Tongue (tissue), 2 donors: ENCODE data around the gene CKB. TPM values are rescaled to one million over a fixed set of nuclear protein-coding genes. Genes with fewer than 3 reads are reported as not detected.

ENCODE experiments used
- DNase-seq: peaks from one replicate; pipeline ENCODE4 v3.0.0-alpha.2; 2015
- total RNA-seq: library from RNA; depleted of rRNA; stranded (reverse); fragments of >200 nt; gene quantifications from one replicate; pipeline ENCODE4 v1.2.3, GENCODE V29; 2014

CKB gene
- 105 TPM for total RNA-seq

DNA sequence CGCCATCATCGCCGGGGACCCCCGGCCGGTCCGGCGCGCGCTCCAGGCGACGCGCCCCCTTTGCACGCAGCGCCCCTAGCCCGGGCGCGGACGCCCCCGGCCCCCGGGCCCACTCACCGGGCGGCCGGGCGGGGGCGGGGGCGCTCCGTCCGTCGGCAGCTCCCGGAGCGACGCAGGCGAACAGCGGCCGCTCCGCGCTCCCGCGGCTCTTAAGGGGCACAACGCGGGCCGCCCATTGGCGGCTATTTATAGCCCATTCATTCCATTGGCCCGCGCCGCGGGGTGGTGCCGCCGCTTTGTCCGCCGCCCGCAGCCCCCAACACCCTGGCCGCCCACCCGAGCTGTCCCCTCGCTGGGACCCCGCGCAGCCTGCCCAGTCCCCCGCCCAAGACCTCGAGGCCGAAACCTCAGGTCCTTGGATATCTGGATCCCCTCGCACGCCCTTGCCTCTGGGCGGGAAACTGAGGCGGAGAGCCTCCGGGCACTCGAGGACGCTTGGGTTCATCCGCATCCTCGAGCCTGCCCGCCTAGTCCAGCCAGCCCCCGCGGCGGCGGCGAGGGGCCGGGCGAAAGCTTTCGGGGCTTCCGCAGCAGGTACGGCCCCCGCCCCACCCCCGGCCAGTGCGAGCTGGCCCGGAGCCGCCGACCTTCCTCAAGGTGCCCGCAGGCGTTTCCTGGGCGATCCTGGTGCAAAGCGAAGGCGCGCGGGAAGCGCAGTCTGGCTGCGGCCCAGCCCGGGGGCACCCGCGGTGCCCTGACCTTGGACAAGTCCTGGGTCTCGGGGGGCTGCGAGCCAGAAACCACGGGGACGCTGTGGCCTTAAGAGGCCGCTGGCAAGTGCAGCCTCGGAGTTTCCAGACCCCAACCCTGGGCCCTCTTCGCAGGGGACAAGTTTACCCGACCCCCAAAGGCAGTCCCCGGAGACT lies at the start of gene CKB:
Gene CKB, minus strand, starts transcription at position 182 of the 926 bp plus-strand sequence. CDS start 337 bp downstream, outside the sequence.
- DNase-seq = peak; percentile 87

DNA sequence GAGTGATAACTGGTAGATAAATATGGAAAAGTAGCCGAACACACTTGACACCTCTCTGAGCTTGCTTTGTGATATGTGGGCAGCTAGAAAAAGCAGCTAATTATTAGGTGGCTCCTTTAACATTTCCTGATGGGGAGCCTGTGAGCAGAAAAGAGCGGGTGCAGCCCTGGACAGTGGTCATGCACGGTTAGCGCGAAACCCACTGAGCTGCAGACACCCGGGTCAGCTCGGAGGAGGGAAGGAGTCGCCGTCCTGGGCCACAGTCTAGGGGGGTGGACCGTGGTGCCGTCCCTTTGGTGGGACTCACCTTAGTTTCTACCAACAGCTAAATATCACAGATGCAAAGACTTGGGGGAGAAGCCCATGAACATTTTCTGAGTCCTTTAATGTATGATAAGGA lies 46.8 kb upstream of the CKB start:
- no peak for DNase-seq

DNA sequence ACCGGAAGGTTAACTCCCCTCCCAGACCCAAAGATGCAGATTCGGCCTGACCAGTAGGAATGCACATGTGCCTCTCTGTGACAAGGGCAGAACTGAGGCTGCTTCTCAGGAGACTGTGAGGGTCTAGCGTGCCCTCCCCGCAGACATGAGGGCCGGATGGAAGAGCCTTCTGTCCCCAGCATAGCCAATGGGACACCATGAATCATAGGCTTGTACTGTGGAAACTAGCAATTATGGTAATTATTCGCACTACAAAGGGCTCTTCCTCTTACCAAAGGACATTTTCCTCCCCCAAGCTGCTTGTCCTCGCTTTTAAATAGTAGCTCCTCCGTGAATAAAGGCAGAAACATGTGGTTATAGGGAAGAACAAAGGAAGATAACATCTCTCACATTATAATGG lies 46.3 kb upstream of the CKB start:
- DNase-seq = no peak

- DNase-seq = no peak
These were observed 41.3 kb upstream of the CKB start for GRCh38 chr14:103563844-103564505.

GRCh38 chr14:103563226-103563620 lies 40.6 kb upstream of the CKB start:
- no peak for DNase-seq

DNA sequence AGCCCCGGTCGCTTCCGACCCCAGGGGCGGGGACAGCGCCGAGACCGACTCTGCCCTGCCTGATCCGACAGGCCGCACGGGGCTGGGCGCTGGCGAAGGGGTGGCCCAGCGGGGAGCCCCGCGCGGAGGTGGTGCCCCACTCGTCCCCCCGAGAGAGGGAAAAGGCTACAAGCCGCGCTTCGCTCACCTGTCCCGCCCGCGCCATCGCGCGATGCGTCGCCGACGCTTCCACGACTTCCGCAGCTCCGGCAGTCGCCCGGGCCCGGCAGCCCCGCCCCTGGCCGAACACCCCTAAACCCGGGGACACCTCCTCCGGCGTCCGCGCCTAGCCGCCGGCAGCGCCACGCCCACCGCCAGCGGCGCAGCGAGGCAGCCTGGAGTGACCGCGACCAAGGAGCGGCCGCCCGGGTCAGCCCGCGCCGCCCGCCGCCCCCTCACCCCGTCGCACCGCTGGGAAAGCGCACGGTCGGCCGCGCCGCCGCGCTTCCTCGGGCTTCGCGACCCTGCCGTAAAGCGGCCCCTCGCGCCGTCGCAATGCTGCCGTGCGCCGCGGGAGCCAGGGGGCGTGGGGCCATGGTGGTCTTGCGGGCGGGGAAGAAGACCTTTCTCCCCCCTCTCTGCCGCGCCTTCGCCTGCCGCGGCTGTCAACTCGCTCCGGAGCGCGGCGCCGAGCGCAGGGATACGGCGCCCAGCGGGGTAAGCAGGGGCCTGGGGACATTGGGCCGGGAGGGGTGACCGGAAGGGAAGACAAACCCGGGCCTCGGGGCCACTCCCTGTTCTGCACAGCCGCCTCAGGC lies 40.0 kb upstream of the CKB start, which contains the start of the genes BAG5 and COA8:
Gene BAG5, minus strand, starts transcription at position 229 of the 797 bp plus-strand sequence. CDS start 1,493 bp downstream, outside the sequence.
Gene COA8, plus strand, starts transcription at position 532 of the 797 bp plus-strand sequence. Its CDS starts 42 bp downstream, at position 574.
- peak; percentile 90 for DNase-seq

DNA sequence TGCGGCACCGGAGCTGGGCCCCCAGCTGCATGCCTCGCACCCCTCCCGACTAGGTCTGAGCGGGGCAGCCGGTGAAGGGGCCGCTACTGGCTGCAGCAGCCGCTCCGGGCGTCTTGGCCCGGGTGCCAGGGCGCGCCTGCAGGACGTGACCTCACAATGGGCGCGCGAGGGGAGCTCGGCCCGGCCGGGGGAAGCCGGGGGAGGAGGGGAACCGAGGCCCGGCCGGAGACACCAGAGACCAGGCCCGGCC lies 39.5 kb upstream of the CKB start:
- DNase-seq = peak; percentile 56

- peak; percentile 60 for DNase-seq
These were observed 39.0 kb upstream of the CKB start for GRCh38 chr14:103561381-103562178.

DNA sequence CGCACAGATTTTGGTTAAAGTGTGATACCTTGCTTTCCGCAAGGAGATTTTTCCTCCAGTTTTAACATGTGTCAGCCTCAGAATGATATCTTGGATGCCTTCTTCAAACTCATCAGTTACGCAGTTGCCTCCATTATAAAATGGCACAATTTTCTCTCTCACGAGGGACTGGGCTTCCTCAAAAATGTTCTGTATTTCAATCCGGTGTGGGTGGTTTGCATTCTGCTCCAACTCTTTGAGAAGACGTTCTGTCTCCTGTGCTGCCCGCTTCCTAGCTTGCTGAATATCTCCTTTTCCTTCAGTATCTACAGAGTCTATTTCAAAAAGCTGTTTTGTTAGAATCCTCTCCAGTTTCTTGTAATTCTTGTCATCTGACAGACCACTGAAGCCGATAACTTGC lies 38.1 kb upstream of the CKB start:
- no peak for DNase-seq

- DNase-seq = no peak
These were observed 37.1 kb upstream of the CKB start for GRCh38 chr14:103559766-103560165.

DNA sequence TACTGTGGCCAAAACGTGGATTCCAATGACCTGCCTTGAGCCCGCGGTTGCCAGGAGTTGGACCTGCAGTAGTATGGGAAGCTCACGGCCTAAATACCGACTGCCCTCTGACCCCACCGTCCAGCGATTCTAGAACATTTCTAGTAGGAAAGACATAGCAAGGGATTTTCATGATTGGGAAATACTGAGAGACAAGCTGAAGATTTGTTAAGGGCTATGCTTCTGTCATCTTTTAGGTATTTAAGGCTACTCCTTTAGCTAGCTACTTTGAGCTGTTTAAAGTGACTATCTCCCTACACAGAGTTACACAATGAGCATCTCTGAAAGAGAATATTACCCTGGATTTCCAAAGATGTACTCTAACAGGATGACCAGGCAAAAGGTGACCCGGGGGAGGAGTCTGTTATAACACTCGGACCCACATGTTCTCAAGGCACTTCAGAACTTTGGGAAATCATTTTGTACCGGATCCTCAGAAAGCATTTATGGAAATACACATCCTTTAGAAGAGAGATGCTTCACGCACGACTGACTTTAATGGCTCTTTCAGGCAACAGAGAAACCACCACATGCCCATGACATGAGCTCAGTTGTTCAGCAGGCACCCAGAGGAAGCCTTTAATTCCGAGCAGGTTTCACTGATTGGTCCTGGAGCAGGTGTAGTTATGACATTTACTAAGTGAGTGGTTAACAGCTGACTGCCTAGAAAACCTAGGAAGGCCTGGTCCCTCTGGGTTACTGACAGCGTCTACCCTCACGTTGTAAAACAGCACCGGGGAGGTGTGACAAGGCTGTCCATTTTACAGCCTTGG lies 35.6 kb upstream of the CKB start:
- no peak for DNase-seq

GRCh38 chr14:103556946-103557758 lies 34.5 kb upstream of the CKB start:
- DNase-seq = no peak

DNA sequence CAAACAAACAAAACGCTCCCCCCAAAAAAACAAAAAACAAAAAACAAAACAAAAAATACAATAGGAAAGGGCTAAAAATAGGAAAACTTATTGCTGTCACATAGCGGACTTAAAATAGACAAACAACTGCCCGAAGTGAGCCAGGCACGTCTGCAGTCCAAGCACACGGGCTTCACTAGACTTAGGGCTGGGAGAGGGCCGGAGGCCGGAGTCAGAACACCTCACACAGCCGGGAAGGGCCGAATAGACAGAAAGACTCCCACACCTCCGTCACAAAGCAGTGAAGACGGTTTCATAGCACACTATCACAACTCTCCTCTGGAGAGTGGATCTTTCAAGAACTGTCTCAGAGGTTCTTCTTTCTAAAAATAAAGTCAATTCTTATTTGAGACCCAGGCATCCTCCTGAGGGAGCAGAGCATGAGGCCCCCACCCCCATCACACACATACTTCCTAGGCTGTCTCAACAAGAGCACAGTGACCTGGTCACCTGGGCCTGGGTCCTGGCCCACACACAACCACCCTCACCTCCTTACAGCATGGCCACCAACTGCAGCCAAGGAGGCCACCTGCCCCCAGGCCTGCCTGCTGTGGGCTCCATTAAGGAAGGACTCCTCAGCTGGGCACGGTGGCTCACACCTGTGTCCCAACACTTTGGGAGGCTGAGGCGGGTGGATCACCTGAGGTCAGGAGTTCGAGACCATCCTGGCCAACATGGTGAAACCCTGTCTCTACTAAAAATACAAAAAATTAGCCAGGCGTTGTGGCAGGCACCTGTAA lies 33.1 kb upstream of the CKB start:
- no peak for DNase-seq

- no peak for DNase-seq
These were observed 30.2 kb upstream of the CKB start for GRCh38 chr14:103552846-103553210.

GRCh38 chr14:103552011-103552845 lies 29.6 kb upstream of the CKB start:
- no peak for DNase-seq

DNA sequence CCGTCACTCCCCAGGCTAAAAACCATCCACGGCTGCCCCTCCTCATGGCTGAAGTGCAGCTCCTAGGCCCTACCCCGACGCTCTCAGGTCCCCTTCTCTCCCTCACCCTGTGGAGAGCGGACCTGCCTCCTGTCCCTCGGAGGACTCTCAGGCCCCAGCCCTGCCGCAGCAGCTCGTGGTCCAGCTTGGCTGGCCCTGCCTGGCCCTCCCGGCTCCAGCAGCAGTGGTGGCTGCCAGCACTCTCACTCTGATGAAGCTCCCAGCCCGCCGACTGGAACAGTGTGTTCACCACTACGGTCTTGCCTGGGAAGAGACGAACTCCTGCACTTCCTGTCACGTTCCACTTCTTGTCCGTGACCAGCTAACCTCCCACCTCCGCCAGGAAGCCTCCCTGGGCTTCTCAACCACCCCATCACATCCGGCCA lies 28.7 kb upstream of the CKB start:
- DNase-seq = no peak

DNA sequence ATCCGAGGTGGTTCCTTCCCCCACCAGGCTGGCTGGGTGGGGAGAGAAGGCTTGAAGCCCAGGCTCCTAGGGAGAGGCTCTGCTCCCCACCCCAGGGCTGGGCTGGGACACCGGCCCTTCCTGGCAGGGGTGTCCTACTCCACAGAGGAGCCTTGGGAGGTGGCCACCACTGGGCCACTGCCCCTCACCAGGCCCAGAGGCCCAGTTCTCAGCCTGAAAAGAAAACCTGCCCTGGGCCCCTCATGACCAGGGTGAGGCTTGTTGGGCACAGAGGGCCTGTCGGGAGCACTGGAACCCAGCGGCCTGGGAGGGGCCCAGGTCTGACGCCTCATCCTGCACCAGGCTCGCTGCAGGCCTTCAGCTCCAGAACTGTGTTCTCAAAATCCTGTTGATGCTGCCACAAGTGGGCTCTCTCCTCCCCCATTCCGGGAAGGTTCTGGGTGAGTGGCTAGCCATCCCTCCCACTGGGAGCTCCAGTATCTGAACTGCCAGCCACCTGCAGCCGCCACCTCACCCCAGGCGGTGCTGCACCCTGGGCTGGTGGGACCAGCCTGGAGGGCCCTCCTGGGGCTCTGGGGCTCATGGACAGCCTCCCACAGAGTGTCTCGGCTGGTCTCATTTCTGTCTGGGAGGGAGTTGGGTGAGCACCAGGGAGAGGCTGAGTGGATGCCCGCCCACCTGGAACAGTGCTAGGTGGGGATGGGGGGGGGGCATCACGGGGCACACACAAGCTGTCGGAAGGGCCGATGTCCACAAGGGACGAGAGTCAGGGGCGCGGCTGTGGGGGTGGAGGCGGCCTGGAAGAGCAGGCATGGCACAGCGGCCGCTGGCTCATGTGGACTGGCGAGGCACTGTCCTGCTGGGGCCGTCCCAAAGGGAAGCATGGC lies 28.1 kb upstream of the CKB start:
- DNase-seq = no peak
